GM19438 (cell line): ENCODE measurements around the gene PELI3.
"Not testable (repeated sequence)": the region's sequence is repeated elsewhere in the genome, so short reads cannot be mapped to it uniquely, and the experiment has no call there.

Source experiments
- ATAC-seq: cut with Tn5 transposase; IDR thresholded peaks from one replicate; pipeline ENCODE4 v1.9.1; 2021; ENCODE audit warnings: low read depth; ENCODE audit not compliant: unreplicated experiment

The PELI3 gene

GRCh38 chr11:66443602-66444001, 23.1 kb upstream of the PELI3 start:
- no peak for ATAC-seq

DNA sequence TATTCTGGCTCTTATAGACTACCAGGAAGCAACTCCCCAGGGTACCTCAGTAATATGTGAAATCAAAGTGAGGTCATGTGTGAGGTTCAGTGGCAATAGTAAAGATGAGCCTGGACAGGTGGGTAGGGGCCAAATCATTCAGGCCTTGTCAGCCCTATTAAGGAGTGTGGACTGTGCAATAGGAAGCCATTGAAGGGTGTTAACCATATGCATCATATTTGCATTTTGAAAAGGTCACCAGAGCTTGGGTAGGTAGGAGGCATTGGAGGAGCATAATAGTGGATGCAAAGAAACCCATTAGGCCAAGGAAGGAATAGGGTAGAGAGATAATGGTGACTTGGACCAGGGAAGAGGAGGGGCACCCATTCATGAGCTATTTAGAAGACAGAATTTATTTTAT, 19.7 kb upstream of the PELI3 start:
- ATAC-seq, result no peak

DNA sequence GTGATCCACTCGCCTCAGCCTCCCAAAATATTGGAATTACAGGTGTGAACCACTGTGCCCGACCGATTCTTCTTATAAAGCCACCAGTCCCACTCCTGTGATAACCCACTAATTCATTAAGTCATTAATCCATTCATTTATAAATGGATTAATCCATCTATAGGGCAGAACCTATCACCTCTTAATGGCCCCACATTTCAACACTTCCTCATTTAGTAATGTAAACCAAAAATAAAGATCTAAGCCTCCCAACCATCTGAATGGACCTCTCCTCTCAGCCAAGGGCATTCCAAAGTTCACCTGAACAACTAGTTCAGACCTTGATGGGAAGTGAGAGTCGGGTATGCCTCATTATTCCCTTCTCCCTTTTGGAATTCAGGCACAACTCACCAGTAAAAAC, 18.2 kb upstream of the PELI3 start:
- no peak for ATAC-seq

DNA sequence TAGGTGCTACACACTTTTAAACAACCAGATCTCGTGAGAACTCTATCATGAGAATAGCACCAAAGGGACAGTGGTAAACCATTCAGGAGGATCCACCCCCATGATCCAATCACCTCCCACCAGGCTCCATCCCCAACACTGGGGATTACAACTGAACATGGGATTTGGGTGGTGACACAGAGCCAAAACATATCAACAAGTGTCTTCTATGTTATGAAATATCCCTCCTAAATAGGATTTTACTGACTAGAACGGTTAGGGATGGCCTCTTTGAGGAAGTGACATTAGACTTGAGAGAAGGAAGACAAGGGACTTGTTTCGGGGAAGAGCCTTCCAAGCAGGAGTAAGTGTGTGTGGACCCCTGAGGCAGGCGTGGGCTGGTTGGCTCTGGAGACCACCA, 16.1 kb upstream of the PELI3 start:
- no peak for ATAC-seq

- no peak for ATAC-seq
These were observed 15.0 kb upstream of the PELI3 start for GRCh38 chr11:66451663-66452062.

DNA sequence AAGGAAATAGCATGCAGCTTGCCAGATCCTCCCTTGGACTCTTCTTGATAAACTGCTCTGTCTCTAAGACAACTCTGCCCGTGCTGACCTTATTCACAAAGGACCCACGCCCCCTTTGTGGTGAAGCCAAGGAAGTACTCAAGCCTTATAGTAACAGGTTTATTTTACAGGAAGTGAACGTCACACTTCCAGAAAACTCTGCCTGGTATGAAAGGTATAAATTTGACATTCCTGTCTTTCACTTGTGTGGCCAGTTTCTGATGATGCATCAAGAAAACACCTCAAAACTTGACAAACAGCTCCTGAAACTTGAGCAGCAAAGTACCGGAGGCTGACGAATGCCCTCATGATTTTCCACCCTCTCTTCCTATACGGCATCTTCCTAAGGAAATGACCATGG, 12.5 kb upstream of the PELI3 start:
- no peak for ATAC-seq

- no peak for ATAC-seq
These were observed 11.9 kb upstream of the PELI3 start for GRCh38 chr11:66454828-66455227.

GRCh38 chr11:66457826-66458225, 8.9 kb upstream of the PELI3 start:
- ATAC-seq, result no peak

DNA sequence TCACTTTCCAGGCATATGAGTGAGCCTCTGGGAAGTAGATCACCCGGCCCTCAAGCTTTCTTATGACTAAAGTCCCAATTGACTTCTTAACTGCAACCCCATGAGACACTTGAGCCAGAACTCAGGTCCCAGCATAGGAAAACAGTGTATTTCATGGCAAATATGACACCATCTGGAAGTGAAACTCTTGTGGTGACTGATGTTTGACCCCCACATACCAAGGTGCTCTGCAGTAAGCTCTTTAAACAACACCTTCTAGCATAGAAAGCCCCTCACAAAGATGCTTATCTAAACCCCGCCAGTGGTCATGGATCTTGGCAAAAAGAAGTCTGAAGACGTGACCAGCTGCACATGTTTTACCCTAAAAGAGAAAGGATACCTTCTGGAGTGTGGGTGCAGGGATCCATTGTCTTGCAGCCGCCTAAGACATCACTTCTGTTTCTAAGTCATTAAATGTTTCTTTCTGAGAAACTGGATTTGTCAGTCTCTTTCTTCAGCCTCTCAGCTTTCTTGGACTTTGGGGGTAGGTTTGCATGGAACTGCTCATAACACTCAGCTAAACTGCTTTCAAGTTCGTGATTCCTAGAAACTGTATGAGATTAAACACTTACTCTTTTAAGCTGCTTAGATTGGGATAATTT, 7.4 kb upstream of the PELI3 start:
- no peak for ATAC-seq

- no peak for ATAC-seq
These were observed 4.7 kb upstream of the PELI3 start for GRCh38 chr11:66462010-66462409.

DNA sequence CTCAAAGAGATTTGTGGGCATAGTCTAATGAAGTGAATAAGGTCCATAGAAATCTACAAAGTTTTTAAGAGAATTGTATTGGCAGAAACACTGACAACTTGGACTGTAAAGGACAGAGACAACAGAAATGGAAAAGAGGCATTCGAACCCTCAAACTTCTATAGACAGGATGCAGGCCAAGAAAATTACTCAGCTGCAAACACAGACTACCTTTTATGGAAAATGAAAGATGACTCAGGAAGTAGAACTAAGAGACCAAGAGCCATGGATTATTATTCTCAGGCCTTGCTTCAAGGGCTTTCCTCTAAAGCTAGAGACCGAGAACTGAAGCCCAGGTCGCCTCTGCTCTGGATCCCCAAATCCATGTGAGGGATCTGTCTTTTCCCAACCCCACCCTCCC, 3.8 kb upstream of the PELI3 start:
- no peak for ATAC-seq

DNA sequence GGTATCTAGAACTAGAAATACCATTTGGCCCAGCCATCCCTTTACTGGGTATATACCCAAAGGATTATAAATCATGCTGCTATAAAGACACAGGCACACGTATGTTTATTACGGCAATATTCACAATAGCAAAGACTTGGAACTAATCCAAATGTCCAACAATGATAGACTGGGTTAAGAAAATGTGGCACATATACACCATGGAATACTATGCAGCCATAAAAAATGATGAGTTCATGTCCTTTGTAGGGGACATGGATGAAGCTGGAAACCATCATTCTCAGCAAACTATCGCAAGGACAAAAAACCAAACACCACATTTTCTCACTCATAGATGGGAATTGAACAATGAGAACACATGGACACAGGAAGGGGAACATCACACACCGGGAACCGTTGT, 2.6 kb upstream of the PELI3 start:
- ATAC-seq, result not testable (repeated sequence)

DNA sequence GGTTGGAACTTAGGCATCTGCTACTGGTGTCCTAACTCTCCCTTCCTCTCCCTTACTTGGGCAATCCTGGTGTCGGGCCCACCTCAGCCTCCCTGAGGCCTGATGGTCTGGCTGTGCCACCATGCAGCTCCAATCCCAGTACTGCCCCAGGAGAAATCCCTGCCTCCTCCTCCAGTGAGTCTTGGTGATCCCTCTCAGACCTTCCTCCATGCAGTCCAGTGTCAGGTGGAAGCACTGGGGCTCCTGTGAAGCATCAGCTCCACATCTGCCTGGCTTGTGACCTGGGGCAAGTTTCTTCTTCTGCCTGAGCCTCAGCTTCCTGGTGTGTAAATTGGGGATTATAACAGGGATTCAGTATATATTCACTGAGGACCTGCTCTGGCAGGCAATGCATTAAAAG, 1.8 kb upstream of the PELI3 start:
- ATAC-seq, result no peak

DNA sequence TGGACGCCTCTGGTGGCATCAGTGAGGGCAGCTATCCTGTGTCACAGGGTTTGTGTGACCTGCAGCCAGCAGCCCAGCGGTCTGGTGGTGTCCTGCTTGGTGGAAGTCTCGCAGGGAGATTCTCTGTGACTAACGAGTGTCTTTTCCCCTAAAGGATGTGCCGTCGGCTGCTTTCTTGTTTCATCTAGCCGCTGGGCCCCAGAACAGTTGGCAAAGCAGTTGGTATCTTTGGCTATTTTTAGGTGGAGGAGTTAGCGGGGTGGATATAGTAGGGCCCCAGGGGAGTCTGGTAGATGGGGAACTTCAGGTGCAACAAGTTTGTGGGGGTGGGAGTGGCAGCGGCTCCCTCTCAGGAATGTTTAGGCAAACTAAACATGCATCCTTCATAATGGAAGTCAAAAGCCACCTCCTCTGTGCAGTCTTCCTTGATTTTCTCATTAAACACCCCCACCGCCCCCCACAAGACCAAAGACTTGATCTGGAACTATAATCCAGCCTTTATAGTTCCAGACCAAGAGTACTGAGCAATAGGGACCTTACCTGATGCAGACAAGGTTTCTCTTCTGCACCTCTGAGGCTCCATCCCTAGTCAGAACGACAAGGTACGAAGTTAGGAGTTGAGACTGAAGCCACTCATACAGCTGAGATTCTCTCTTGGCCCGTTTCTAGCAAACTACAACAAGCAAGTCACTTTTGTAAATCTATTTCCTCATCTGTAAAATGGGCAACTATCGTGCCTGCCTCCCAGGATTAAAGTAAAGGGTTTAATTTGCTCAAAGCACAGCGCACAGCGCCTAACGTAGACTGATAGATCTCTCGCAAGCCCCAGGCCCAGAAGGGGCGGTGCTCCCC, 1.1 kb upstream of the PELI3 start:
- no peak for ATAC-seq

DNA sequence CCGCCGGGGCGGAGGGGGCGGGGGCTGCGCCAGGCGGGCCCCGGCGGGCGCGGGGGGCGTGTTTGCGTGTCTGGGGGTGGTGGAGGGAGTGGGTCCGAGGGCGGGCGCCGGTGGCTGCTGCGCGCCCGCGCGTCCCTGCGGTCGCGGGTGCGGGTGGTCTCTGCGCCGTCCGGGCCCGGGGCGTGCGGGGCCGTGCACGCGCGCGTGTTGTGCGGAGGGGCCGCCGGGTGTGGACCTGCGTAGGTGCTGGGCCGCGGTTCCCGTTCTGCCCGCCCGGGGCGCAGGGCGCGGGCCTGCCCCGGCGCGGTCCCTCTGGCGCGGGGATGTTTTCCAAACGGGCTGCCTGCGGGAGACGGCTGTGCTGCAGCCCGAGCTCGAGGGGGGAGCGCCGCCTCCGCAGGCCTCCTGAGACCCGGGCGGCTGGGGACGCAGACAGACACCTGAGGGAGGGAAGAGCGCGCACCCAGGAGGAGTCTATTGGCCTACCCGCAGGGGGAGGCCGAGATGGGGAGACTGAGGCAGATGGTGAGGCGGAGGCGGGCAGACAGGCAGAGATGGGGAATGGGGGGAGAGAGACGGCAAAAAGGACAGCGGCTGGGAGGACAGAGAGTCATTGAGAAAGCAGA, 442 bp downstream of the PELI3 start:
- ATAC-seq, result peak; percentile 28

GRCh38 chr11:66467756-66468155, 1.1 kb downstream of the PELI3 start:
- ATAC-seq, result no peak

- ATAC-seq, result no peak
These were observed 2.0 kb downstream of the PELI3 start for GRCh38 chr11:66468691-66469090.

GRCh38 chr11:66469441-66469840, 2.7 kb downstream of the PELI3 start:
- ATAC-seq, result no peak

GRCh38 chr11:66470015-66470414, 3.3 kb downstream of the PELI3 start:
- no peak for ATAC-seq

DNA sequence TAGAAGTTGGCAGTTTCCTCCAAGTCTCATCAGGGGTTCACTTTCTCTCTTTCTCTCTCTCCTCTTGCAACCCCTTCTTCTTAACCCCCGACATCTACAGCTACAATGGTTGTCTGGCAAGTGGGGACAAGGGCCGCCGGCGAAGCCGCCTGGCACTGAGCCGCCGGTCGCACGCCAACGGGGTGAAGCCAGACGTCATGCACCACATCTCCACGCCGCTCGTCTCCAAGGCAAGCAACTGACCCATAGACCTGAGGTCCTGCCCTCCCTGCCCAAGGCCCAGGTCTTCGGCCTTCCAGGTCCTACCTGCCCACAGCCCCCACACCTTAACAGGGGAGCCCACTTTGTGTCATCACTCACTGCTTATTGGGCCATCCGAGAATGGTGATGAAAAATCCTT, 4.4 kb downstream of the PELI3 start:
- no peak for ATAC-seq

DNA sequence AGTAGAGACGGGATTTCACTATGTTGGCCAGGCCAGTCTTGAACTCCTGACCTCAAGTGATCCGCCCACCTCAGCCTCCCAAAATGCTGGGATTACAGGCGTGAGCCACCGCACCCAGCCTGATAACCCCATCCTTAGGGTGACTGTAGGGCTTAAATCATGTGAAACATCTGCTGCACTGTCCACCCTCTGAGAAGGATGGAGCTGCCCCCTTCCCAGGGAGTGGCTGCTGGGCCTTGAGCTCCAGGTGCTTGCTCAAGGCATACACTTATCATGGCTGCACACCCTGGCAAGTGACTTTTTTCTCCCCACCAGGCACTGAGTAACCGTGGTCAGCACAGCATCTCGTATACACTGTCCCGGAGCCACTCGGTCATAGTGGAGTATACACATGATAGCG, 5.3 kb downstream of the PELI3 start:
- no peak for ATAC-seq

- no peak for ATAC-seq
These were observed 6.5 kb downstream of the PELI3 start for GRCh38 chr11:66473167-66473566.
